SK-N-SH treated with all-trans-retinoic acid at 6 μM for 48 hours (cell line): ENCODE measurements around the gene COL4A1.

ENCODE experiments used
- ATAC-seq: fragments of 200-7000 bp; cut with Tn5 transposase; 3 replicates; pipeline ENCODE4 v1.9.1; 2020; ENCODE audit warnings: mild to moderate bottlenecking, moderate library complexity
- ARNTL ChIP-seq: fragments of 450-650 bp; formaldehyde crosslinking; IDR thresholded peaks from 2 replicates; pipeline ENCODE4 v1.5.0; 2020; ENCODE audit warnings: low read depth, mild to moderate bottlenecking, moderate library complexity, borderline replicate concordance
- CSDC2 ChIP-seq: fragments of 250-450 bp; sonication (Bioruptor Pico); IDR thresholded peaks from 2 replicates; pipeline ENCODE4 v1.5.0; 2020; ENCODE audit warnings: mild to moderate bottlenecking, moderate library complexity
- ESRRG ChIP-seq: fragments of 250-450 bp; sonication (Bioruptor Pico); IDR thresholded peaks from 2 replicates; pipeline ENCODE4 v1.6.1; 2021; ENCODE audit warnings: mild to moderate bottlenecking
- GLIS3 ChIP-seq: fragments of 250-450 bp; sonication (Bioruptor Pico); IDR thresholded peaks from 2 replicates; pipeline ENCODE4 v1.5.0; 2020; ENCODE audit warnings: mild to moderate bottlenecking, moderate library complexity
- ISL1 ChIP-seq: fragments of 250-450 bp; sonication (Bioruptor Pico); IDR thresholded peaks from 2 replicates; pipeline ENCODE4 v2.1.2; 2022; ENCODE audit warnings: mild to moderate bottlenecking, moderate library complexity
- OSR1 ChIP-seq: fragments of 250-450 bp; sonication (Bioruptor Pico); IDR thresholded peaks from 2 replicates; pipeline ENCODE4 v1.8.0; 2022; ENCODE audit warnings: moderate library complexity, mild to moderate bottlenecking, inconsistent platforms
- PPARA ChIP-seq: fragments of 250-450 bp; sonication (Bioruptor Pico); IDR thresholded peaks from 2 replicates; pipeline ENCODE4 v1.5.0; 2020; ENCODE audit warnings: mild to moderate bottlenecking, borderline replicate concordance
- RARB ChIP-seq: fragments of 250-450 bp; sonication (Bioruptor Pico); IDR thresholded peaks from 2 replicates; pipeline ENCODE4 v1.8.0; 2021; ENCODE audit warnings: mild to moderate bottlenecking, moderate library complexity
- SNAI2 ChIP-seq: fragments of 250-450 bp; sonication (Bioruptor Pico); IDR thresholded peaks from 2 replicates; pipeline ENCODE4 v1.5.0; 2020; ENCODE audit warnings: mild to moderate bottlenecking, moderate library complexity
- TCF4 ChIP-seq: fragments of 250-450 bp; sonication (Bioruptor Pico); IDR thresholded peaks from 2 replicates; pipeline ENCODE4 v1.8.0; 2021; ENCODE audit warnings: mild to moderate bottlenecking, moderate library complexity, borderline replicate concordance
- TOX ChIP-seq: fragments of 250-450 bp; sonication (Bioruptor Pico); IDR thresholded peaks from 2 replicates; pipeline ENCODE4 v1.8.0; 2021; ENCODE audit warnings: mild to moderate bottlenecking, moderate library complexity, borderline replicate concordance
- TSHZ2 ChIP-seq: fragments of 250-450 bp; sonication (Bioruptor Pico); IDR thresholded peaks from 2 replicates; pipeline ENCODE4 v1.5.0; 2020; ENCODE audit warnings: mild to moderate bottlenecking, moderate library complexity
- ZFP3 ChIP-seq: fragments of 250-450 bp; sonication (Bioruptor Pico); IDR thresholded peaks from 2 replicates; pipeline ENCODE4 v1.5.0; 2020; ENCODE audit warnings: mild to moderate bottlenecking, moderate library complexity
- ZFP30 ChIP-seq: fragments of 450-650 bp; formaldehyde crosslinking; IDR thresholded peaks from 2 replicates; pipeline ENCODE4 v1.5.0; 2022; ENCODE audit warnings: mild to moderate bottlenecking, moderate library complexity
- ZNF565 ChIP-seq: fragments of 450-650 bp; formaldehyde crosslinking; conservative IDR thresholded peaks from 2 replicates; pipeline ENCODE4 v1.5.0; 2020; ENCODE audit warnings: low read depth, mild to moderate bottlenecking, moderate library complexity
- ZNF8 ChIP-seq: fragments of 450-650 bp; formaldehyde crosslinking; IDR thresholded peaks from 2 replicates; pipeline ENCODE4 v1.5.0; 2020; ENCODE audit warnings: mild to moderate bottlenecking, moderate library complexity
- TF ChIP-seq, protein P1 (sequence below): fragments of 250-450 bp; sonication (Bioruptor Pico); IDR thresholded peaks from 2 replicates; pipeline ENCODE4 v1.5.1; 2020; ENCODE audit warnings: low read depth, mild to moderate bottlenecking, moderate library complexity
- TF ChIP-seq, protein P2 (sequence below): fragments of 250-450 bp; sonication (Bioruptor Pico); IDR thresholded peaks from 2 replicates; pipeline ENCODE4 v1.8.0; 2021; ENCODE audit warnings: low read depth, mild to moderate bottlenecking, moderate library complexity, borderline replicate concordance
- TF ChIP-seq, protein P3 (sequence below): fragments of 250-450 bp; sonication (Bioruptor Pico); IDR thresholded peaks from 2 replicates; pipeline ENCODE4 v1.5.1; 2021; ENCODE audit warnings: mild to moderate bottlenecking, moderate library complexity
- TF ChIP-seq, protein P4 (sequence below): fragments of 250-450 bp; sonication (Bioruptor Pico); IDR thresholded peaks from 2 replicates; pipeline ENCODE4 v1.8.0; 2020; ENCODE audit warnings: mild to moderate bottlenecking, moderate library complexity, borderline replicate concordance

COL4A1 gene

GRCh38 chr13:110227416-110227815 is 79.5 kb downstream of the COL4A1 start:
- ATAC-seq = no peak
- TF ChIP-seq ZNF565 (CRISPR knock-in tag) (no peak), ZFP3 (CRISPR knock-in tag) (no peak), RARB (CRISPR knock-in tag) (no peak), TOX (CRISPR knock-in tag) (no peak), TCF4 (CRISPR knock-in tag) (no peak), GLIS3 (no peak), ARNTL (no peak), TSHZ2 (no peak), OSR1 (no peak), ESRRG (CRISPR knock-in tag) (no peak), ZFP30 (no peak), ISL1 (CRISPR knock-in tag) (no peak), CSDC2 (CRISPR knock-in tag) (no peak)
- TF ChIP-seq, protein P1, sequence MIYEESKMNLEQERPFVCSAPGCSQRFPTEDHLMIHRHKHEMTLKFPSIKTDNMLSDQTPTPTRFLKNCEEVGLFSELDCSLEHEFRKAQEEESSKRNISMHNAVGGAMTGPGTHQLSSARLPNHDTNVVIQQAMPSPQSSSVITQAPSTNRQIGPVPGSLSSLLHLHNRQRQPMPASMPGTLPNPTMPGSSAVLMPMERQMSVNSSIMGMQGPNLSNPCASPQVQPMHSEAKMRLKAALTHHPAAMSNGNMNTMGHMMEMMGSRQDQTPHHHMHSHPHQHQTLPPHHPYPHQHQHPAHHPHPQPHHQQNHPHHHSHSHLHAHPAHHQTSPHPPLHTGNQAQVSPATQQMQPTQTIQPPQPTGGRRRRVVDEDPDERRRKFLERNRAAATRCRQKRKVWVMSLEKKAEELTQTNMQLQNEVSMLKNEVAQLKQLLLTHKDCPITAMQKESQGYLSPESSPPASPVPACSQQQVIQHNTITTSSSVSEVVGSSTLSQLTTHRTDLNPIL (CRISPR knock-in tag) = no peak
- TF ChIP-seq, protein P2, sequence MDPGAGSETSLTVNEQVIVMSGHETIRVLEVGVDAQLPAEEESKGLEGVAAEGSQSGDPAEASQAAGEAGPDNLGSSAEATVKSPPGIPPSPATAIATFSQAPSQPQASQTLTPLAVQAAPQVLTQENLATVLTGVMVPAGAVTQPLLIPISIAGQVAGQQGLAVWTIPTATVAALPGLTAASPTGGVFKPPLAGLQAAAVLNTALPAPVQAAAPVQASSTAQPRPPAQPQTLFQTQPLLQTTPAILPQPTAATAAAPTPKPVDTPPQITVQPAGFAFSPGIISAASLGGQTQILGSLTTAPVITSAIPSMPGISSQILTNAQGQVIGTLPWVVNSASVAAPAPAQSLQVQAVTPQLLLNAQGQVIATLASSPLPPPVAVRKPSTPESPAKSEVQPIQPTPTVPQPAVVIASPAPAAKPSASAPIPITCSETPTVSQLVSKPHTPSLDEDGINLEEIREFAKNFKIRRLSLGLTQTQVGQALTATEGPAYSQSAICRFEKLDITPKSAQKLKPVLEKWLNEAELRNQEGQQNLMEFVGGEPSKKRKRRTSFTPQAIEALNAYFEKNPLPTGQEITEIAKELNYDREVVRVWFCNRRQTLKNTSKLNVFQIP = no peak
- TF ChIP-seq, protein P3, sequence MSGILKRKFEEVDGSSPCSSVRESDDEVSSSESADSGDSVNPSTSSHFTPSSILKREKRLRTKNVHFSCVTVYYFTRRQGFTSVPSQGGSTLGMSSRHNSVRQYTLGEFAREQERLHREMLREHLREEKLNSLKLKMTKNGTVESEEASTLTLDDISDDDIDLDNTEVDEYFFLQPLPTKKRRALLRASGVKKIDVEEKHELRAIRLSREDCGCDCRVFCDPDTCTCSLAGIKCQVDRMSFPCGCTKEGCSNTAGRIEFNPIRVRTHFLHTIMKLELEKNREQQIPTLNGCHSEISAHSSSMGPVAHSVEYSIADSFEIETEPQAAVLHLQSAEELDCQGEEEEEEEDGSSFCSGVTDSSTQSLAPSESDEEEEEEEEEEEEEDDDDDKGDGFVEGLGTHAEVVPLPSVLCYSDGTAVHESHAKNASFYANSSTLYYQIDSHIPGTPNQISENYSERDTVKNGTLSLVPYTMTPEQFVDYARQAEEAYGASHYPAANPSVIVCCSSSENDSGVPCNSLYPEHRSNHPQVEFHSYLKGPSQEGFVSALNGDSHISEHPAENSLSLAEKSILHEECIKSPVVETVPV (CRISPR knock-in tag) = no peak
- TF ChIP-seq, protein P4, sequence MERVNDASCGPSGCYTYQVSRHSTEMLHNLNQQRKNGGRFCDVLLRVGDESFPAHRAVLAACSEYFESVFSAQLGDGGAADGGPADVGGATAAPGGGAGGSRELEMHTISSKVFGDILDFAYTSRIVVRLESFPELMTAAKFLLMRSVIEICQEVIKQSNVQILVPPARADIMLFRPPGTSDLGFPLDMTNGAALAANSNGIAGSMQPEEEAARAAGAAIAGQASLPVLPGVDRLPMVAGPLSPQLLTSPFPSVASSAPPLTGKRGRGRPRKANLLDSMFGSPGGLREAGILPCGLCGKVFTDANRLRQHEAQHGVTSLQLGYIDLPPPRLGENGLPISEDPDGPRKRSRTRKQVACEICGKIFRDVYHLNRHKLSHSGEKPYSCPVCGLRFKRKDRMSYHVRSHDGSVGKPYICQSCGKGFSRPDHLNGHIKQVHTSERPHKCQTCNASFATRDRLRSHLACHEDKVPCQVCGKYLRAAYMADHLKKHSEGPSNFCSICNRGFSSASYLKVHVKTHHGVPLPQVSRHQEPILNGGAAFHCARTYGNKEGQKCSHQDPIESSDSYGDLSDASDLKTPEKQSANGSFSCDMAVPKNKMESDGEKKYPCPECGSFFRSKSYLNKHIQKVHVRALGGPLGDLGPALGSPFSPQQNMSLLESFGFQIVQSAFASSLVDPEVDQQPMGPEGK (CRISPR knock-in tag) = no peak
- TF ChIP-seq, all 23 proteins: peak for 0

GRCh38 chr13:110225609-110226574 is 81.1 kb downstream of the COL4A1 start:
- ATAC-seq = no peak
- no peak for TF ChIP-seq ZNF8 (CRISPR knock-in tag)
- TF ChIP-seq ARNTL = no peak
- TF ChIP-seq ZFP3 (CRISPR knock-in tag) = no peak
- no peak for TF ChIP-seq OSR1
- no peak for TF ChIP-seq TOX (CRISPR knock-in tag)
- TF ChIP-seq, protein P2 = no peak
- no peak for TF ChIP-seq CSDC2 (CRISPR knock-in tag)
- no peak for TF ChIP-seq ISL1 (CRISPR knock-in tag)
- no peak for TF ChIP-seq PPARA (CRISPR knock-in tag)
- TF ChIP-seq GLIS3 = no peak
- TF ChIP-seq SNAI2 (CRISPR knock-in tag) = no peak
- no peak for TF ChIP-seq RARB (CRISPR knock-in tag)
- no peak for TF ChIP-seq ZNF565 (CRISPR knock-in tag)
- no peak for TF ChIP-seq TCF4 (CRISPR knock-in tag)
- no peak for TF ChIP-seq ZFP30
